NCI-H748 (cell line): ENCODE results near the gene SAP25.

ENCODE experiments used
- DNase-seq: peaks from one replicate; lab custom pipeline; 2025; ENCODE audit not compliant: unreplicated experiment; lab: John Stamatoyannopoulos, UW

Gene SAP25

GRCh38 chr7:100573691-100574361 lies at the start of gene SAP25:
Gene SAP25, minus strand, starts transcription at chr7:100573900. Its CDS starts 158 bp downstream, at chr7:100573742.
- DNase-seq: no peak

- DNase-seq: no peak
Observed at GRCh38 chr7:100621554-100621953, 47.9 kb upstream of the SAP25 start.

DNA sequence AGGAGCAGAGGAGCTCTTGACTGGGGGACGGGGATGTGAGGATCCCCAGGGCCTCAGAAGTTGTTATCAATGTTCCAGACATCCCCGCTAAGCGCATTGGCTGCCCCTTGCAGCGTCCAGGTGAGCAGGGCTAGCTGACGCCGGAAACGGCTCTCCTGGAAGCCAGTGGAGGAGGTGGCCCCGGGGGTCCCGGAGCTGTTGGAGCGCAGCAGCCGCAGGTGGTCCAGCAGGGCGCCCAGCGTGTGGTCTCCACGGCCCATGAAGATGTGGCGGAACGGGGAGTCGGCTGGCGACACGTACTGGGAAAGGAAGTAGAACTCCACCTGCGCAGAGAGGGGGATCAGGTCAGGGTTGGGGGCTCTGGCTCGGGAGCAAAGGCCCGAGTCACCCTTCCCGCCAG lies 47.1 kb upstream of the SAP25 start:
- no peak for DNase-seq

GRCh38 chr7:100620239-100620638 lies 46.5 kb upstream of the SAP25 start:
- DNase-seq: no peak

DNA sequence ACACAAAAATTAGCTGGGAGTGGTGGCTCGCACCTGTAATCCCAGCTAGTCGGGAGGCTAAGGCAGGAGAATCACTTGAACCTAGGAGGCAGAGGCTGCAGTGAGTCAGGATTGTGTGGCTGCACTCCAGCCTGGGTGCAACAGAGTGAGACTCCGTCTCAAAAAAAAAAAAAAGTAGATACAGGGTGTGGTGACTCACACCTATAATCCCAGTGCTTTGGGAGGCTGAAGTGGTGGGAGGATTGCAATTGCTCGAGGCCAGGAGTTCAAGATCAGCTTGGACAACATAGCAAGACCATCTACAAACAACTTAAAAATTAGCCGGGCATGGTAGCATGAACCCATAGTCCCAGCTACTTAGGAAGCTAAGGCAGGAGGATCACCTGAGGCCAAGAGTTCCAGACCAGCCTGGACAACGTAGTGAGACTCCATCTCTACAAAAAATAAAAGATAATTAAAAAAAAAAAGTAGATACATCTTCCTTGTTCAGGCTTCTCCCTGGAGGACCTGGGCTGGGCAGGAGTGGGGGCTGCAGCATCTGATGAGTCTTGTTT lies 40.7 kb upstream of the SAP25 start:
- DNase-seq: no peak

GRCh38 chr7:100613412-100614175 lies 39.9 kb upstream of the SAP25 start:
- DNase-seq: no peak

DNA sequence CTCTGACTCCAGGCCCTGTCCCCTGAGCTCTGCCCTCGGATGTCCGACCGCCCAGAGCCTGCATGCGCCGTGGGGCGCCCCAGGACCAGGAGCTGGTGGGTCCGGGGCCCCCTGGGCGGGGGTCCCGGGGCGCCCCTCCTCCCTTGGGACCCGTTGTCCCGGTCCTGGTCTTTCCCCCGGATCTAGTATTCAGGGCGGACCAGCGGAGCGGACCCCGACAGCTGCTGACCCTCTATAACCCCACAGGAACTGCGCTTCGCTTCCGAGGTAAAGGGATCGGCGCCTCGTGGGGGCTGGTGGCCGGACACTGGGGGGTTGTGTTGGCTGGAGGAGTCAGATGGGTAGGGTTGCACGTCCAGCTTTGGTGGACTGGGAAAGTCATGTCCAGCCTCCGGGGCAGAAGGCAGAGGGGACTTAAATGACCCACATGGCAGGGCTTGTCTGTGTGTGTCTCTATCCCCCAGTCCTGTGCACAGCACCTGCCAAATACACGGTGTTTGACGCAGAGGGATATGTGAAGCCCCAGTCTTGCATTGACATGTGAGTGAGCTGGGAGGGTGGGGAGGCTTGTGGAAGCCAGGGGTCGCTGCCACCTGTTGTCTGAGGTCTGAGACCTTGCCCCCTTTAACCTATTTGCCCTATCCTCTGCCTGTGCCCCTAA lies 39.2 kb upstream of the SAP25 start:
- peak; percentile 36 for DNase-seq

- peak; percentile 100 for DNase-seq
Observed at GRCh38 chr7:100611983-100612729, 38.5 kb upstream of the SAP25 start, which contains the start of gene MOSPD3. Gene MOSPD3, plus strand, starts transcription at chr7:100612540. Its CDS starts 252 bp downstream, at chr7:100612792.

GRCh38 chr7:100609958-100610357 lies 36.3 kb upstream of the SAP25 start:
- no peak for DNase-seq

DNA sequence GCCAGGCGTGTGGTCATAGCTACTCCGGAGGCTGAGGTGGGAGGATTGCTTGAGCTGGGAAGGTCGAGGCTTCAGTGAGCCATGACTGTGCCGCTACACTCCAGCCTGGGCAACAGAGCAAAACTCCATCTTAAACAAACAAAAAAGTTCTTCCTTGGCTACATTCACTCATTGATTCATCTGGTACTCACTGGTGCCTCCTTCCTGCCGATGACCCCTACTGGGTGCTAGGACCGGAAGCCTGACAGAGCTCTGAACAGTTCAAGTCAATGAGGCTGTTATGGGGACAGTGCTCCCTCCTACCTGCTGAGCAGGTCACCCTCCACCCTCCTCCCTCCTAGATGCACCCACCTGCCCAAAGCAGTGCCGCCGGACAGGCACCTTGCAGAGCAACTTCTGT lies 33.4 kb upstream of the SAP25 start:
- DNase-seq: no peak

DNA sequence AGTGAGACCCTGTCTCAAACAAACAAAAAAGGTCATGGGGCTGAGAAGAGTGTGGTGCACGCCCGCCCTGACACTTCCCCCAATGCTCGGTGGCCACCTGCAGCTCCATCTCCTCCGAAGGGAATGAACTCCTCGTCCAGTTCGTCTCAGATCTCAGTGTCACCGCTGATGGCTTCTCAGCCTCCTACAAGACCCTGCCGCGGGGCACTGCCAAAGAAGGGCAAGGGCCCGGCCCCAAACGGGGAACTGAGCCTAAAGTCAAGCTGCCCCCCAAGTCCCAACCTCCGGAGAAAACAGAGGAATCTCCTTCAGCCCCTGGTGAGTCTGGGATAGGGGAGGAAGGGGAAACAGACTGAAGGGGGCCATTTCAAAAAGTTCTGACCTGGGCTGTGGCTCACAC lies 32.6 kb upstream of the SAP25 start:
- DNase-seq: no peak

DNA sequence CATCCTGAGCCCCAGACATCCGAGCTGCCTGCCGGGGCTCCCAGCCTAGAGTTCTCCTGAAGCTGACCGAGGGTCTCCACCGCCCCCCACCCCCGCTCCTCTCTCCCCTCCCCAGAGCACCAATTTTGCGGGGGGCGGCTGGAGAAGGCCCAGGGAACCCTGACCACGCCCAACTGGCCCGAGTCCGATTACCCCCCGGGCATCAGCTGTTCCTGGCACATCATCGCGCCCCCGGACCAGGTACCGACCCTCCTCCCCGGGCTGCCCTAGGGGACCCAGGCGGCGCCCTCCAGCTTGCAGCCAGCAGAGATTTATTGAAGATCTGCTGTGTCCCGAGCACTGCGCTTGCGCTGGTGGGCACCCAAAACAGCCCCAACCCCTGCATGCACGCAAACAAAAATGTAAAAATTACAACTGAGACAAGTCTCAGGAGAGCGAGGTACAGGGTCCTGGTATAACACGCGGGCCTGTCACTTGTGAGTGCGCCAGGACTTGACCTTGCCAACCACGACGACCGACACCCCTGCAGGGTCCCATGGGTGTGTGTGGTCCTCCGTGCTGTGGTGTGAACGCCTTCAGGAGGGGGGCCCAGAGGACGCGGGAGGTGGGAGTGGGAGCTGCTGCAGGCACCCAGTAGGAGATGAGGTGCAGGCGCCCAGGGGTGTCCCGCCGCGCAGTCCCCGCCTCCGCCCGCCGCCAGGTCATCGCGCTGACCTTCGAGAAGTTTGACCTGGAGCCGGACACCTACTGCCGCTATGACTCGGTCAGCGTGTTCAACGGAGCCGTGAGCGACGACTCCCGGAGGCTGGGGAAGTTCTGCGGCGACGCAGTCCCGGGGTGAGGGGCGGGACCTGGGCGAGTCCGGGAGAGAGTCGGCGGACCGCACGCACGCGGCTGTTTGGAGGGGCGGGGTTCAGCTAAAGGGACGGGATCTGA lies 31.5 kb upstream of the SAP25 start:
- DNase-seq: peak; percentile 37

- peak; percentile 75 for DNase-seq
Observed at GRCh38 chr7:100604028-100604975, 30.6 kb upstream of the SAP25 start.

GRCh38 chr7:100603726-100604027 lies 30.0 kb upstream of the SAP25 start:
- no peak for DNase-seq

DNA sequence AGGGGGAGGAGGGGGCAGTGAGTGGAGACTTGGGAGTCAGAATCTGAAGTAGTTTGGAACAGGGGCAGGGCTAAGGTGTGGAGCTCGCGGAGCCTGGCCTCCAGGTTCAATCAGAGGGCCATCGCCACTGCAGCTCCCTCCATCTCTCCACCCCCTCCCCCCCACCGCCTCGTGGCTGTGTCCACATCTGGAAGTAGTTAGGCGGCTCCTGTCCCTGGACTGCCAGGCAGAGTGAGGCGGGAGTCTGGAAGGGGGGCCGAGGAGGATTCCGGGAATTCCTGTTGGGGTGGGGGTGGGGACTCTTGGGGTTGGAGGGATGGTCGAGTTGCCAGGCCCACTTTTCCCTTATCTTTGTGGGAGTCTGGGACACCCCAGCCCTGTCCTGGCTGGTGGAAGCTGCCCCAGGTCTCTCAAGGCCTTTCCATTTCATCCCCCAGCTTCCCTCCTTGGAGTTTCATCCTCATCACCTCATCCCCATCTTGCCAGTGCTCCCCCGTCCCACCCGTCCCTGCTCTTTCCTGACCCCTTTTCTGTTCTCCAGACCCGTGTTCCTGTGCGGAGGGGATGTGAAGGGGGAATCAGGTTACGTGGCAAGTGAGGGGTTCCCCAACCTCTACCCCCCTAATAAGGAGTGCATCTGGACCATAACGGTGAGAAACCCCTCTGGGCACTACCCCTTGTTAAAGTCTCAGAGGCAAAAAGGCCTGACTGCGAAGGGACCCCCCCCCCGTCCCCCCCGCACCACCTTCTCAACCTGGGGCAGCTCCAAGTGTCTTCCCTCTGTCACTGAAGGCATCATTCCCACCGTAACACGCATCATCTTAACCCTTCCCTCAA lies 29.4 kb upstream of the SAP25 start:
- DNase-seq: peak; percentile 19

DNA sequence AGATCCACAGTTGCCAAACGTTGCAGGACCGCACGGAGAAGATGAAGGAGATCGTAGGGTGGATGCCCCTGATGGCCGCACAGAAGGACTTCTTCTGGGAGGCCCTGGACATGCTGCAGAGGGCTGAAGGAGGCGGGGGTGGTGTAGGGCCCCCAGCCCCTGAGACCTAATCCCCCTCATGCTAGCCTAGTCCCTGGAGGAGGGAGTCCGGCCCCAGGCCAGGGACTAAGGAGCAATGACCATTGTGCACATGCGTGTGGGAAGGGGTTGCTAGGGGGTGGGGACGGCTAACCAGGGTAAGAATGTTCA lies 27.0 kb upstream of the SAP25 start:
- DNase-seq: no peak

GRCh38 chr7:100599911-100600729 lies 26.4 kb upstream of the SAP25 start:
- no peak for DNase-seq
